K562 (cell line): ENCODE measurements around the gene CTAG1B. TPM values are rescaled to one million over a fixed set of nuclear protein-coding genes. Genes with fewer than 3 reads are reported as not detected.

Experiments
- ATAC-seq: fragments of 200-7000 bp; cut with Tn5 transposase; 3 replicates; pipeline ENCODE4 v1.9.1; 2020; ENCODE audit warnings: moderate library complexity
- BruUV-seq: library from RNA; stranded (reverse); fragments of 400-500 nt; replicated peaks from 2 replicates; lab custom pipeline; 2021; lab: Mats Ljungman, UMichigan
- CTCF ChIA-PET: fragments of 300-600 bp; formaldehyde crosslinking; extraction: SDS; loops from one replicate; lab custom pipeline; 2021; ENCODE audit warnings: low intra/inter-chr PET ratio; lab: Yijun Ruan, JAX
- POLR2A ChIA-PET: fragments of 300-600, 350-650 bp; sonication (Branson Sonifier 250); formaldehyde crosslinking; extraction: SDS; loops from one replicate; lab custom pipeline; 2021; ENCODE audit warnings: antibody characterized with exemption, inconsistent platforms; lab: Yijun Ruan, JAX
- DNase-seq, 4 experiments: peaks; one replicate each; pipeline versions ENCODE4 v3.0.0 to v3.0.0-alpha.2; 2011 to 2018; ENCODE audit warnings: low spot score in 3 of 4, mixed read lengths in 3 of 4; ENCODE audit errors: extremely low read depth in 1 of 4
- FAIRE-seq: peaks from 2 replicates; lab custom pipeline; 2011; peaks lifted over from hg19 to GRCh38; lab: Jason Lieb, UNC
- H2AFZ ChIP-seq: 2 replicates; pipeline ENCODE4 v1.6.0; 2011; ENCODE audit warnings: low read depth, low read length, control low read depth, inconsistent platforms
- H3K27ac ChIP-seq: fragments of 200-600 bp; 3 replicates; pipeline ENCODE4 v1.8.0; 2011; ENCODE audit warnings: low read depth, mild to moderate bottlenecking, control low read depth, inconsistent platforms, low read length, moderate library complexity, mixed read lengths; ENCODE audit errors: extremely low read depth
- H3K27me3 ChIP-seq, 2 experiments: fragments of 300-600 bp in 1 of 2; 2 replicates in 1 of 2; 3 replicates in 1 of 2; pipeline versions ENCODE4 v1.6.0 to v1.8.0; 2011; ENCODE audit warnings: inconsistent platforms in 2 of 2, low read length in 2 of 2, mild to moderate bottlenecking in 1 of 2, mixed read lengths in 1 of 2, moderate library complexity in 1 of 2; ENCODE audit not compliant: control insufficient read depth in 2 of 2, insufficient read depth in 2 of 2
- H3K36me3 ChIP-seq: fragments of 300-600 bp; 3 replicates; pipeline ENCODE4 v1.8.0; 2011; ENCODE audit warnings: mild to moderate bottlenecking, low read length, inconsistent platforms; ENCODE audit not compliant: control insufficient read depth, insufficient read depth
- H3K4me1 ChIP-seq, 2 experiments: fragments of 200-600 bp in 1 of 2; replicated peaks in 1 of 2; 2 replicates in 1 of 2; 3 replicates in 1 of 2; pipeline versions ENCODE4 v1.5.1 to v1.8.0; 2011; ENCODE audit warnings: inconsistent platforms in 2 of 2, low read length in 2 of 2, mild to moderate bottlenecking in 1 of 2, mixed read lengths in 1 of 2, moderate library complexity in 1 of 2; ENCODE audit not compliant: control insufficient read depth in 2 of 2, insufficient read depth in 2 of 2
- H3K4me2 ChIP-seq: 2 replicates; pipeline ENCODE4 v1.6.1; 2011; ENCODE audit warnings: low read length, control low read depth, inconsistent platforms, mixed read lengths; ENCODE audit not compliant: insufficient read depth
- H3K4me3 ChIP-seq: fragments of 200-600 bp; sonication (generic), shearing (Covaris generic); 2 replicates; pipeline ENCODE4 v1.5.1; 2016; ENCODE audit warnings: control low read depth, inconsistent platforms
- H3K79me2 ChIP-seq: fragments of 200-600 bp; 3 replicates; pipeline ENCODE4 v1.8.0; 2011; ENCODE audit warnings: low read length, inconsistent platforms; ENCODE audit not compliant: control insufficient read depth, insufficient read depth
- H3K9ac ChIP-seq, 2 experiments: 2 replicates each; pipeline versions ENCODE4 v1.6.0 to v1.6.1; 2011; ENCODE audit warnings: low read depth in 2 of 2, low read length in 2 of 2, control low read depth in 1 of 2, inconsistent platforms in 1 of 2, mild to moderate bottlenecking in 1 of 2, mixed read lengths in 1 of 2; ENCODE audit not compliant: insufficient read depth in 1 of 2
- H3K9me1 ChIP-seq: one replicate; pipeline ENCODE4 v1.6.0; 2011; ENCODE audit warnings: inconsistent platforms, mild to moderate bottlenecking, low read length, moderate library complexity; ENCODE audit not compliant: control insufficient read depth, insufficient read depth
- H3K9me3 ChIP-seq: replicated peaks from 2 replicates; pipeline ENCODE4 v1.5.1; 2011; ENCODE audit warnings: low read depth, low read length, inconsistent platforms; ENCODE audit not compliant: control insufficient read depth, insufficient read depth
- H4K20me1 ChIP-seq: replicated peaks from 2 replicates; pipeline ENCODE4 v1.6.1; 2011; ENCODE audit warnings: low read length, inconsistent platforms, mixed read lengths; ENCODE audit not compliant: control insufficient read depth, insufficient read depth
- HNRNPK ChIP-seq: fragments of 200-400 bp; formaldehyde crosslinking; IDR thresholded peaks from one replicate; pipeline ENCODE4 v1.6.1; 2018; ENCODE audit warnings: mild to moderate bottlenecking, low read depth, low read length; ENCODE audit not compliant: poor library complexity, severe bottlenecking
- NEUROD1 ChIP-seq: fragments of 150-350 bp; IDR thresholded peaks from 2 replicates; pipeline ENCODE4 v1.6.1; 2014; ENCODE audit warnings: borderline replicate concordance, low read length, low read depth; ENCODE audit not compliant: partially characterized antibody
- PCBP2 ChIP-seq: fragments of 200-400 bp; formaldehyde crosslinking; IDR thresholded peaks from 2 replicates; pipeline ENCODE4 v1.6.1; 2018; ENCODE audit warnings: low read length, low read depth, mild to moderate bottlenecking, moderate library complexity; ENCODE audit not compliant: poor library complexity, severe bottlenecking
- POLR2AphosphoS5 ChIP-seq: IDR thresholded peaks from 2 replicates; pipeline ENCODE4 v1.6.1; 2011; ENCODE audit warnings: mild to moderate bottlenecking, low read depth, low read length, moderate library complexity; ENCODE audit not compliant: control insufficient read depth, insufficient read depth
- TCFL5 ChIP-seq: fragments of 250-450 bp; sonication (Bioruptor Pico); conservative IDR thresholded peaks from 2 replicates; pipeline ENCODE4 v1.6.1; 2021; ENCODE audit warnings: mild to moderate bottlenecking, moderate library complexity, matching md5 sums
- TFAM ChIP-seq: fragments of 250-450 bp; sonication (Bioruptor Pico); conservative IDR thresholded peaks from 2 replicates; pipeline ENCODE4 v1.5.0; 2021; ENCODE audit warnings: mild to moderate bottlenecking, moderate library complexity
- ZNF41 ChIP-seq: fragments of 250-450 bp; sonication (Bioruptor Pico); conservative IDR thresholded peaks from 2 replicates; pipeline ENCODE4 v1.4.0; 2020; ENCODE audit warnings: mild to moderate bottlenecking
- ZNF507 ChIP-seq: conservative IDR thresholded peaks from 2 replicates; pipeline ENCODE4 v1.6.1; 2017; ENCODE audit warnings: missing genetic modification characterization, missing compliant biosample characterization
- ZNF699 ChIP-seq: fragments of 250-450 bp; sonication (Bioruptor Pico); IDR thresholded peaks from 2 replicates; pipeline ENCODE4 v1.8.0; 2021; ENCODE audit warnings: mild to moderate bottlenecking, moderate library complexity; ENCODE audit not compliant: insufficient replicate concordance
- ZNF75A ChIP-seq: fragments of 450-650 bp; formaldehyde crosslinking; IDR thresholded peaks from 2 replicates; pipeline ENCODE4 v1.4.0; 2020; ENCODE audit warnings: mild to moderate bottlenecking
- WGBS: fragments of 100-300 bp; shearing (Covaris generic); methylation state at CpG from one replicate; pipeline ENCODE4 v1.1.6; 2016; ENCODE audit warnings: low coverage, mixed read lengths; ENCODE audit not compliant: insufficient coverage; ENCODE audit errors: missing lambda C conversion rate; 5-methylcytosine and 5-hydroxymethylcytosine counted together
- in situ Hi-C: fragments of 300-500 bp; cut with MboI; formaldehyde crosslinking; loops from 4 replicates; pipeline ENCODE4 v1.15.0; 2018; ENCODE audit warnings: inconsistent platforms, mixed read lengths
- intact Hi-C: fragments of 100-400 bp; cut with micrococcal nuclease; formaldehyde crosslinking; loops from 2 replicates; pipeline ENCODE4 v1.14.2; 2022
- polyA plus RNA-seq, 8 experiments: library from polyadenylated mRNA; depleted of rRNA in 4 of 8; stranded (reverse) in 5 of 8; unstranded in 3 of 8; fragments of >200 nt; fragmentation: Nextera tagmentation in 2 of 8; fragmentation: Illumina TruSeq in 1 of 8; extraction: Ambion mirVana in 2 of 8; extraction: Trizol in 1 of 8; gene quantifications; 2 replicates each; pipeline versions ENCODE4 v1.2.1 to v1.2.3, GENCODE V29; 2011 to 2014; ENCODE audit warnings: inconsistent platforms in 1 of 8, missing spikeins in 1 of 8
- total RNA-seq, 7 experiments: library from RNA; depleted of rRNA in 6 of 7; stranded (reverse); fragments of >200 nt in 6 of 7; fragmentation: Illumina TruSeq in 2 of 7; extraction: Trizol in 2 of 7; gene quantifications; 2 replicates each; pipeline versions ENCODE4 v1.2.1 to v1.2.3, GENCODE V29; 2011 to 2021; ENCODE audit warnings: low replicate concordance in 1 of 7
- TF ChIP-seq, protein P1 (sequence below), 2 experiments: fragments of 450-650 bp; IDR thresholded peaks; 2 replicates each; pipeline ENCODE4 v1.6.1; 2016; ENCODE audit warnings: mild to moderate bottlenecking in 2 of 2, borderline replicate concordance in 1 of 2, low read depth in 1 of 2, moderate library complexity in 1 of 2

Gene CTAG1B
- total and polyA plus RNA-seq, 9 of the 15 experiments (the other 6 are each of a cell fraction or from before 2014, with no cell fraction given), result not detected

GRCh38 chrX:154648931-154649330 lies 29.8 kb upstream of the CTAG1B start:
- no peak for TF ChIP-seq ZNF699 (CRISPR knock-in tag)
- no peak for TF ChIP-seq TFAM
- TF ChIP-seq, protein P1, sequence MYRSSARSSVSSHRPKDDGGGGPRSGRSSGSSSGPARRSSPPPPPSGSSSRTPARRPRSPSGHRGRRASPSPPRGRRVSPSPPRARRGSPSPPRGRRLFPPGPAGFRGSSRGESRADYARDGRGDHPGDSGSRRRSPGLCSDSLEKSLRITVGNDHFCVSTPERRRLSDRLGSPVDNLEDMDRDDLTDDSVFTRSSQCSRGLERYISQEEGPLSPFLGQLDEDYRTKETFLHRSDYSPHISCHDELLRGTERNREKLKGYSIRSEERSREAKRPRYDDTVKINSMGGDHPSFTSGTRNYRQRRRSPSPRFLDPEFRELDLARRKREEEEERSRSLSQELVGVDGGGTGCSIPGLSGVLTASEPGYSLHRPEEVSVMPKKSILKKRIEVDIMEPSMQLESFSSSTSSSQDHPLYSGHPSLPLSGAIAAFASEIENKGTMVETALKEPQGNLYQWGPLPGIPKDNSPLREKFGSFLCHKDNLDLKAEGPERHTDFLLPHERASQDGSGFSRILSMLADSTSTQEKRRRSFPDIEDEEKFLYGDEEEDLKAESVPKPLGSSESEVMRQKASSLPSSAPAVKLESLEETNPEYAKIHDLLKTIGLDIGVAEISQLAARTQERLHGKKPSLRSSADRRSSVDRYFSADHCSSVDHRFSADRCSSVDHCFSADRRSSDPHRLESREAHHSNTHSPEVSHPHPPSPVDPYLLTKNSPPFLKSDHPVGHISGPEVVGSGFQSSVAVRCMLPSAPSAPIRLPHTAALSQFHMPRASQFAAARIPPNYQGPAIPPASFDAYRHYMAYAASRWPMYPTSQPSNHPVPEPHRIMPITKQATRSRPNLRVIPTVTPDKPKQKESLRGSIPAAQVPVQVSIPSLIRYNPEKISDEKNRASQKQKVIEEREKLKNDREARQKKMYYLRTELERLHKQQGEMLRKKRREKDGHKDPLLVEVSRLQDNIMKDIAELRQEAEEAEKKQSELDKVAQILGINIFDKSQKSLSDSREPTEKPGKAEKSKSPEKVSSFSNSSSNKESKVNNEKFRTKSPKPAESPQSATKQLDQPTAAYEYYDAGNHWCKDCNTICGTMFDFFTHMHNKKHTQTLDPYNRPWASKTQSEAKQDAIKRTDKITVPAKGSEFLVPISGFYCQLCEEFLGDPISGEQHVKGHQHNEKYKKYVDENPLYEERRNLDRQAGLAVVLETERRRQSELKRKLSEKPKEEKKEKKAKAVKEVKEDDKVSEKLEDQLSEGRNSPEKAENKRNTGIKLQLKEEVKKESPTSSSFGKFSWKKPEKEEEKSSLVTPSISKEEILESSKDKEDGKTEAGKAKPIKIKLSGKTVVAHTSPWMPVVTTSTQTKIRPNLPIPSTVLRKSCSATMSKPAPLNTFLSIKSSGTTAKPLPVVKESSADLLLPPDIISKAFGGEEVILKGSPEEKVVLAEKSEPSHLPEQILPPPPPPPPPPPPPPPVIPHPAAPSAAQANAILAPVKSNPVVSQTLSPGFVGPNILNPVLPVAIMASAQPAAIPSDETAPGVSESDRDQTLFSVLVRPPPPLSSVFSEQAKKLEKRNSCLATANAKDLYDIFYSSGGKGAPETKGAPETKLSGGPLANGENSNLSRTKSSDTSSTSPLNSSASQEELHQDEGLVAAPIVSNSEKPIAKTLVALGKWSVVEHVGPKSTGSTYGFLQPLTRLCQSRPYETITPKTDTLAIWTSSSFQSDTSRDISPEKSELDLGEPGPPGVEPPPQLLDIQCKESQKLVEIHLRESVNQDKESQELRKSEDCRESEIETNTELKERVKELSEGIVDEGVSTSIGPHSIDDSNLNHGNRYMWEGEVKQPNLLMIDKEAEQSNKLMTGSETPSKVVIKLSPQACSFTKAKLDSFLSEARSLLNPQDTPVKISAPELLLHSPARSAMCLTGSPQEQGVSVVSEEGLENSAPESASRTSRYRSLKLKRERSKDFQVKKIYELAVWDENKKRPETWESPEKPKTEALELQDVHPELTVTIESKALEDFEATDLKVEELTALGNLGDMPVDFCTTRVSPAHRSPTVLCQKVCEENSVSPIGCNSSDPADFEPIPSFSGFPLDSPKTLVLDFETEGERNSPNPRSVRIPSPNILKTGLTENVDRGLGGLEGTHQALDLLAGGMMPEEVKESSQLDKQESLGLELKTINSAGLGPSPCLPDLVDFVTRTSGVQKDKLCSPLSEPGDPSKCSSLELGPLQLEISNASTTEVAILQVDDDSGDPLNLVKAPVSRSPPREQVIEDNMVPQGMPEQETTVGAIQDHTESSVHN (IDR thresholded peaks at IDR 0.05; ENCODE audit: borderline replicate concordance in 1 of 2, low read depth in 1 of 2), result no peak
- no peak for TF ChIP-seq ZNF507 (tag)
- TF ChIP-seq HNRNPK, result no peak
- TF ChIP-seq NEUROD1, result no peak
- no peak for TF ChIP-seq TCFL5 (CRISPR knock-in tag)
- TF ChIP-seq ZNF41 (CRISPR knock-in tag), result no peak
- no peak for TF ChIP-seq ZNF75A
- no peak for TF ChIP-seq PCBP2
- TF ChIP-seq POLR2AphosphoS5, result no peak
- Histone ChIP-seq H3K9me1 (peaks cover 3% of the 10 kb centered on the region), H4K20me1 (no peaks in the 10 kb centered on the region), H3K9ac (no peak overlapping the region), H3K4me3 (no peak overlapping the region), H3K79me2 (no peaks in the 10 kb centered on the region; the same call in 2 of the 3 replicates), H3K4me1 (peaks cover 0 to 13% of the 10 kb centered on the region in 2 experiments; a peak in 2 of 5 replicates), H3K9me3 (no peaks in the 10 kb centered on the region), H3K36me3 (no peaks in the 10 kb centered on the region), H3K27me3 (peaks cover 5 to 18% of the 10 kb centered on the region in 2 experiments; a peak in 3 of 5 replicates), H3K27ac (no peak overlapping the region), H3K4me2 (no peak overlapping the region), H2AFZ (no peak overlapping the region)
- 32% methylated on average over 8 of the region's 15 CpGs for WGBS
- in situ Hi-C loops (no loop called here), intact Hi-C loops (no loop called here)
- CTCF ChIA-PET, result no interaction called here
- FAIRE-seq (no peak), DNase-seq (no peak), ATAC-seq (peak; percentile 32; the same call in 1 of the 3 replicates)
- no TSS peak for BruUV-seq
- POLR2A ChIA-PET, result no interaction called here
